Measurements from ENCODE around the gene ZNF543. TPM values are rescaled to one million over a fixed set of nuclear protein-coding genes. Genes with fewer than 3 reads are reported as not detected.

Gene ZNF543
- total and polyA plus RNA-seq, 2 of the 13 experiments (the other 11 are each of a cell fraction or from before 2014, with no cell fraction given), result 2.1 to 8.9 TPM

- TF ChIP-seq ZBTB46 (CRISPR knock-in tag; IDR thresholded peaks at IDR 0.05; ENCODE audit: borderline replicate concordance) (no peak), HIVEP1 (CRISPR knock-in tag; IDR thresholded peaks at IDR 0.05) (no peak; the same call in 1 of the 2 replicates), PATZ1 (CRISPR knock-in tag; IDR thresholded peaks at IDR 0.05) (peak; percentile 48; the same call in 1 of the 2 replicates), ZNF333 (CRISPR knock-in tag; IDR thresholded peaks at IDR 0.05; ENCODE audit: borderline replicate concordance) (no peak), ZNF687 (CRISPR knock-in tag; IDR thresholded peaks at IDR 0.05) (peak; percentile 89), ZNF841 (CRISPR knock-in tag; IDR thresholded peaks at IDR 0.05; ENCODE audit: borderline replicate concordance) (no peak), TBX3 (IDR thresholded peaks at IDR 0.05; ENCODE audit: borderline replicate concordance) (peak; percentile 3; the same call in 1 of the 2 replicates), ZNF253 (CRISPR knock-in tag; IDR thresholded peaks at IDR 0.05; ENCODE audit: borderline replicate concordance) (no peak), ZNF552 (CRISPR knock-in tag; IDR thresholded peaks at IDR 0.05; ENCODE audit: borderline replicate concordance) (no peak; the same call in 1 of the 2 replicates), ZBTB8A (CRISPR knock-in tag; IDR thresholded peaks at IDR 0.05; ENCODE audit: borderline replicate concordance, low read depth) (no peak), GPBP1L1 (CRISPR knock-in tag; IDR thresholded peaks at IDR 0.05) (no peak), GABPA (IDR thresholded peaks at IDR 0.05; ENCODE audit: low read depth, low read length) (peak; percentile 96), GABPA (CRISPR knock-in tag; IDR thresholded peaks at IDR 0.05; ENCODE audit: low read depth) (peak; percentile 93), ZFAT (CRISPR knock-in tag; conservative IDR thresholded peaks at IDR 0.05) (no peak), ZNF17 (CRISPR knock-in tag; IDR thresholded peaks at IDR 0.05) (no peak), ZMAT5 (CRISPR knock-in tag; IDR thresholded peaks at IDR 0.05; ENCODE audit: borderline replicate concordance, low read depth) (no peak), ZBTB38 (CRISPR knock-in tag; IDR thresholded peaks at IDR 0.05) (peak; percentile 82)
These were observed 39.9 kb upstream of the ZNF543 start, which contains the start of gene ZNF460 (continued) for GRCh38 chr19:57280165-57280961.
